Endodermal cell (in vitro differentiated cells): ENCODE data around the gene CBFB. TPM values are rescaled to one million over a fixed set of nuclear protein-coding genes. Genes with fewer than 3 reads are reported as not detected.

Experiments used
- DNase-seq: peaks from one replicate; pipeline ENCODE4 v3.0.0-alpha.2; 2017
- H3K27ac ChIP-seq: 2 replicates; pipeline ENCODE4 v1.5.1; 2013; ENCODE audit warnings: mild to moderate bottlenecking, low read depth, low read length, moderate library complexity
- H3K27me3 ChIP-seq: 2 replicates; pipeline ENCODE4 v1.6.1; 2013; ENCODE audit warnings: mild to moderate bottlenecking, low read length, moderate library complexity; ENCODE audit not compliant: insufficient read depth, control insufficient read depth, poor library complexity, severe bottlenecking
- H3K36me3 ChIP-seq: 2 replicates; pipeline ENCODE4 v1.7.0; 2013; ENCODE audit warnings: mild to moderate bottlenecking, low read length, moderate library complexity; ENCODE audit not compliant: control insufficient read depth, insufficient read depth
- H3K4me1 ChIP-seq: one replicate; pipeline ENCODE4 v1.7.0; 2013; ENCODE audit warnings: low read length; ENCODE audit not compliant: control insufficient read depth, insufficient read depth
- H3K4me3 ChIP-seq: 2 replicates; pipeline ENCODE4 v1.5.1; 2013; ENCODE audit warnings: mild to moderate bottlenecking, low read length, moderate library complexity
- H3K9ac ChIP-seq: 2 replicates; pipeline ENCODE4 v1.6.1; 2013; ENCODE audit warnings: mild to moderate bottlenecking, low read length, moderate library complexity; ENCODE audit not compliant: poor library complexity, severe bottlenecking; ENCODE audit errors: extremely low read depth
- H3K9me3 ChIP-seq: 2 replicates; pipeline ENCODE4 v1.6.1; 2013; ENCODE audit warnings: mild to moderate bottlenecking, low read length, moderate library complexity; ENCODE audit not compliant: control insufficient read depth
- H3K27ac Mint-ChIP-seq: 2 replicates; pipeline ENCODE4 v1.8.0; 2020; ENCODE audit warnings: mixed read lengths
- H3K27me3 Mint-ChIP-seq: 2 replicates; pipeline ENCODE4 v1.8.0; 2021; ENCODE audit warnings: mild to moderate bottlenecking, mixed read lengths; ENCODE audit not compliant: insufficient read depth
- H3K36me3 Mint-ChIP-seq: 2 replicates; pipeline ENCODE4 v1.8.0; 2020; ENCODE audit warnings: low read depth, mixed read lengths
- H3K4me1 Mint-ChIP-seq: 2 replicates; pipeline ENCODE4 v1.8.0; 2020; ENCODE audit warnings: mixed read lengths
- H3K4me3 Mint-ChIP-seq: 2 replicates; pipeline ENCODE4 v1.8.0; 2020; ENCODE audit warnings: mild to moderate bottlenecking, moderate library complexity, mixed read lengths
- H3K9me3 Mint-ChIP-seq: 2 replicates; pipeline ENCODE4 v1.8.0; 2020; ENCODE audit warnings: mild to moderate bottlenecking, mixed read lengths
- WGBS, 2 experiments: methylation state at CpG; one replicate each; pipeline versions ENCODE4 v1.1.5 to v1.1.7; 2013; ENCODE audit warnings: missing lambda C conversion rate in 2 of 2, mixed read lengths in 1 of 2; ENCODE audit not compliant: insufficient coverage in 1 of 2, insufficient read length in 1 of 2; 5-methylcytosine and 5-hydroxymethylcytosine counted together
- total RNA-seq, 2 donors: library from RNA; stranded (reverse); fragmentation: NEBNext Ultra II Directional in 1 of 2; extraction: Animal tissue kit (Norgen Biotek cat#: 25700) in 1 of 2; gene quantifications; 2 replicates in 1 of 2; 3 replicates in 1 of 2; pipeline ENCODE4 v1.2.1, GENCODE V29; 2021
- TF ChIP-seq, protein P1 (sequence below): fragments of 200-600 bp; sonication (generic); conservative IDR thresholded peaks from 2 replicates; pipeline ENCODE4 v1.5.0; 2021; ENCODE audit warnings: antibody characterized with exemption, mild to moderate bottlenecking

Gene CBFB
- total RNA-seq, 2 donors from 2014 or later: 93.9 to 95.2 TPM

DNA sequence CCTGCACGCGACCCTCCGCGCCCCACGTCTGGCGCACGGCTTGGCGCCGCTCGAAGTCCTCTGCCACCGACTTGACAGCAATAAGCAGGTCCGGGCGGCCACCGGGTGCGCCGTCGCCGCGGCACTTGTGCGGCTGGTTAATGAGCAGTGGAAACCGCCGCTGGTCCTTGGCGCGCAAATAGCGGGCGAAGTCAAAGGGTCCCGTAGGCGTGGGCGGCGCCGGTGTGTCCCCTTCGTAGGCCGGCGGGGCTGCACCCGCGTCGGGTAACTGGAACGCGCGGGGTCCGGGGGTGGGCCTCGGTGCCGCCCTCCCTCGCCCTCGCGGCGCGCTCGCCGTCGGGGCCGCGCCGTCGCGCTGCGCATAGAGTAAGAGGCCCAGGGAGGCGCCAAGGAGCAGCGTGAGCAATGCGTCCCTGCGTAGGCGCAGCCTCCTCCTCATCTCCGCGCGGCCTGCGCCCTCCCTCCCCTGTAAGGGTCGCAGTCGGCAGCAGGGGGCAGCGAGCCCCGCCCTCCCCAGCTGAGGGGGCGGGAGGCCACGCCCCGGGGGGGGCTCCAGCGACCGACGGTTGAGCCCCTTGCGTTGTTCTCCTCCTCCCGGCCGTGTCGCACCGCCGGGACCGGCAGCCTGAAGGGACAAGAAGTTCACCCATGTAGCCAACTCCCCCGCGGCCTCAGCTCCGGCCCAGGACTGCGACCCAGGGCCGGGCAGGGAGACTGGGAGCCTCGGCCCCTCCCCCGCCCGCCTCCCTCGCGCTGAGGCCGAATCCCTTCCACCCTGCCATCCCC lies 121.3 kb downstream of the CBFB start:
- Mint-ChIP-seq H3K27ac (no peak overlapping the region), H3K9me3 (no peaks in the 10 kb centered on the region), H3K36me3 (peaks cover 29% of the 10 kb centered on the region), H3K4me1 (peaks cover 6% of the 10 kb centered on the region), H3K4me3 (peak overlapping the region; percentile 59), H3K27me3 (peaks cover 50% of the 10 kb centered on the region)
- peak overlapping the region; percentile 38 for H3K9ac ChIP-seq
- H3K9me3 ChIP-seq: no peaks in the 10 kb centered on the region
- DNase-seq: peak; percentile 93
- no peaks in the 10 kb centered on the region for H3K4me1 ChIP-seq
- peaks cover 57% of the 10 kb centered on the region for H3K27me3 ChIP-seq
- 11 to 31% methylated on average over 38 to 94 of the region's 94 CpGs for WGBS, 2 experiments
- H3K4me3 ChIP-seq: peak overlapping the region; percentile 75
- H3K36me3 ChIP-seq: peaks cover 25% of the 10 kb centered on the region
- TF ChIP-seq, protein P1, sequence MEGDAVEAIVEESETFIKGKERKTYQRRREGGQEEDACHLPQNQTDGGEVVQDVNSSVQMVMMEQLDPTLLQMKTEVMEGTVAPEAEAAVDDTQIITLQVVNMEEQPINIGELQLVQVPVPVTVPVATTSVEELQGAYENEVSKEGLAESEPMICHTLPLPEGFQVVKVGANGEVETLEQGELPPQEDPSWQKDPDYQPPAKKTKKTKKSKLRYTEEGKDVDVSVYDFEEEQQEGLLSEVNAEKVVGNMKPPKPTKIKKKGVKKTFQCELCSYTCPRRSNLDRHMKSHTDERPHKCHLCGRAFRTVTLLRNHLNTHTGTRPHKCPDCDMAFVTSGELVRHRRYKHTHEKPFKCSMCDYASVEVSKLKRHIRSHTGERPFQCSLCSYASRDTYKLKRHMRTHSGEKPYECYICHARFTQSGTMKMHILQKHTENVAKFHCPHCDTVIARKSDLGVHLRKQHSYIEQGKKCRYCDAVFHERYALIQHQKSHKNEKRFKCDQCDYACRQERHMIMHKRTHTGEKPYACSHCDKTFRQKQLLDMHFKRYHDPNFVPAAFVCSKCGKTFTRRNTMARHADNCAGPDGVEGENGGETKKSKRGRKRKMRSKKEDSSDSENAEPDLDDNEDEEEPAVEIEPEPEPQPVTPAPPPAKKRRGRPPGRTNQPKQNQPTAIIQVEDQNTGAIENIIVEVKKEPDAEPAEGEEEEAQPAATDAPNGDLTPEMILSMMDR: peak; percentile 67
- no peak overlapping the region for H3K27ac ChIP-seq

Other genes starting within 250 kb of the CBFB start
- not detected for gene TERB1, start 227.6 kb upstream of the CBFB start, total RNA-seq
- 100 to 1,000 TPM; 129 to 166 TPM for gene NAE1, start 198.2 kb upstream of the CBFB start, total RNA-seq
- not detected for gene CA7, start 184.7 kb upstream of the CBFB start, total RNA-seq
- gene PDP2, start 148.6 kb upstream of the CBFB start, total RNA-seq: 10 to 100 TPM; 23.1 to 31.5 TPM
- not detected for gene CDH16, start 110.3 kb upstream of the CBFB start, total RNA-seq
- under 1 TPM in 1 of 2 donors, not detected in 1; 0.55 TPM for gene RRAD, start 103.6 kb upstream of the CBFB start, total RNA-seq
- 10 to 100 TPM; 70.2 to 87.7 TPM for gene CIAO2B, start 94.7 kb upstream of the CBFB start, total RNA-seq
- 10 to 100 TPM; 28.7 to 36.8 TPM for gene CES2, start 93.6 kb upstream of the CBFB start, total RNA-seq
- gene CES3, start 67.9 kb upstream of the CBFB start, total RNA-seq: 1 to 10 TPM; 2.7 to 3.8 TPM
- gene CES4A, start 40.6 kb upstream of the CBFB start, total RNA-seq: 1 to 10 TPM; 3.0 to 3.8 TPM
- 10 to 100 TPM; 18.8 to 19.6 TPM for gene PHAF1, start 80.8 kb downstream of the CBFB start, total RNA-seq
- gene B3GNT9, start 121.8 kb downstream of the CBFB start, total RNA-seq: 10 to 100 TPM in 1 of 2 donors, 1 to 10 TPM in 1; 7.2 to 11.0 TPM
- gene TRADD, start 130.8 kb downstream of the CBFB start, total RNA-seq: 1 to 10 TPM; 2.8 to 5.4 TPM
- gene FBXL8, start 130.8 kb downstream of the CBFB start, total RNA-seq: 1 to 10 TPM; 1.9 to 3.5 TPM
- gene HSF4, start 135.6 kb downstream of the CBFB start, total RNA-seq: 1 to 10 TPM; 2.0 to 6.8 TPM
- 10 to 100 TPM; 11.6 TPM for gene NOL3, start 141.4 kb downstream of the CBFB start, total RNA-seq
- gene MATCAP1, start 154.8 kb downstream of the CBFB start, total RNA-seq: 10 to 100 TPM; 50.2 to 63.8 TPM
- gene EXOC3L1, start 161.0 kb downstream of the CBFB start, total RNA-seq: 1 to 10 TPM in 1 of 2 donors, under 1 TPM in 1; 0.97 to 1.8 TPM
- 10 to 100 TPM; 71.8 to 72.8 TPM for gene E2F4, start 163.0 kb downstream of the CBFB start, total RNA-seq
- 1 to 10 TPM; 5.6 to 6.4 TPM for gene ELMO3, start 170.0 kb downstream of the CBFB start, total RNA-seq
- 10 to 100 TPM; 43.1 to 46.4 TPM for gene TMEM208, start 198.0 kb downstream of the CBFB start, total RNA-seq
- 10 to 100 TPM; 51.7 to 71.9 TPM for gene FHOD1, start 218.3 kb downstream of the CBFB start, total RNA-seq
- gene SLC9A5, start 219.8 kb downstream of the CBFB start, total RNA-seq: 1 to 10 TPM; 8.9 to 9.0 TPM